ENCODE data around the gene SSX5. TPM values are rescaled to one million over a fixed set of nuclear protein-coding genes. Genes with fewer than 3 reads are reported as not detected.
"Not testable (repeated sequence)": the region's sequence is repeated elsewhere in the genome, so short reads cannot be mapped to it uniquely, and the experiment has no call there.

The SSX5 gene
- total RNA-seq, 6 experiments from 2014 or later = not detected

GRCh38 chrX:48153769-48154168, 42.8 kb downstream of the SSX5 start:
- intact Hi-C loops (cut with DNase I) = no loop called here
- Histone ChIP-seq H3K9me3 (no peaks in the 10 kb centered on the region), H3K4me1 (no peaks in the 10 kb centered on the region), H3K27me3 (no peaks in the 10 kb centered on the region), H3K4me3 (no peak overlapping the region), H3K36me3 (no peaks in the 10 kb centered on the region), H3K27ac (no peak overlapping the region)
- TF ChIP-seq CTCF (IDR thresholded peaks at IDR 0.05) (no peak), POLR2A (IDR thresholded peaks at IDR 0.05) (no peak)
- ATAC-seq (no peak), DNase-seq (no peak)
- WGBS (ENCODE audit: insufficient coverage, low coverage, low lambda C conversion rate, missing lambda C conversion rate) = 52% methylated on average over 7 of the region's 10 CpGs

GRCh38 chrX:48142697-48143096, 53.9 kb downstream of the SSX5 start:
- H3K36me3 ChIP-seq; intact Hi-C loops (cut with DNase I); H3K4me3 ChIP-seq; H3K27me3 ChIP-seq; H3K9me3 ChIP-seq; H3K4me1 ChIP-seq; DNase-seq; ATAC-seq; H3K27ac ChIP-seq: not testable (repeated sequence)
- 47% methylated on average over 11 of the region's 11 CpGs for WGBS (ENCODE audit: insufficient coverage, low coverage, low lambda C conversion rate, missing lambda C conversion rate)

- no CpG with 5 or more reads among the region's 2 CpGs for WGBS (ENCODE audit: insufficient coverage, low coverage, low lambda C conversion rate, missing lambda C conversion rate)
- H3K4me3 ChIP-seq; DNase-seq; H3K4me1 ChIP-seq; H3K27ac ChIP-seq; intact Hi-C loops (cut with DNase I); H3K36me3 ChIP-seq; ATAC-seq; H3K27me3 ChIP-seq; H3K9me3 ChIP-seq: not testable (repeated sequence)
Observed at GRCh38 chrX:48141810-48142508, 54.6 kb downstream of the SSX5 start.

GRCh38 chrX:48139076-48139475, 57.5 kb downstream of the SSX5 start:
- intact Hi-C loops (cut with DNase I); H3K4me1 ChIP-seq; H3K9me3 ChIP-seq; DNase-seq; H3K27ac ChIP-seq; H3K4me3 ChIP-seq; H3K27me3 ChIP-seq; H3K36me3 ChIP-seq; ATAC-seq: not testable (repeated sequence)
- 88% methylated on average over 5 of the region's 33 CpGs for WGBS (ENCODE audit: insufficient coverage, low coverage, low lambda C conversion rate, missing lambda C conversion rate)

Small RNA genes lying within 50 kb of the gene (small RNA-seq; reads per million reads assigned to genes)
- gene AC245047.3 (0 reads per million in 2 experiments), gene AC245047.7 (0 reads per million in 2 experiments), gene RNA5SP503 (0 reads per million in 2 experiments), gene RNU6-707P (0 reads per million in 2 experiments)

Other genes starting within 250 kb of the SSX5 start
- gene ZNF182, start 192.8 kb downstream of the SSX5 start, total RNA-seq = 1 to 10 TPM; 2.1 to 2.5 (median 2.3) TPM
- gene SPACA5, start 189.8 kb downstream of the SSX5 start, total RNA-seq = not detected
- 1 to 10 TPM in 1 of 6 experiments, under 1 TPM in 4, not detected in 1; 0.35 to 1.2 (median 0.84) TPM for gene ZNF630, start 125.2 kb downstream of the SSX5 start, total RNA-seq
- gene SPACA5B, start 66.2 kb downstream of the SSX5 start, total RNA-seq = not detected
- gene SSX1, start 58.6 kb upstream of the SSX5 start, total RNA-seq = not detected
- not detected for gene SSX3, start 159.9 kb upstream of the SSX5 start, total RNA-seq
- not detected for gene SSX4, start 186.7 kb upstream of the SSX5 start, total RNA-seq
- gene SSX4B, start 215.2 kb upstream of the SSX5 start, total RNA-seq = not detected

Data from right lobe of liver (tissue), 6 donors.